IPS DF 19.7 (cell line): Measurements from ENCODE around the gene STON1.
"Not testable (repeated sequence)": the region's sequence is repeated elsewhere in the genome, so short reads cannot be mapped to it uniquely, and the experiment has no call there.

Source experiments
- DNase-seq: peaks from one replicate; pipeline ENCODE4 v3.0.0-alpha.2; 2013; ENCODE audit warnings: low read depth, low spot score

STON1 gene

GRCh38 chr2:48619526-48619925, 89.6 kb downstream of the STON1 start:
- no peak for DNase-seq

- no peak for DNase-seq
Observed at GRCh38 chr2:48620604-48621003, 90.7 kb downstream of the STON1 start.

- not testable (repeated sequence) for DNase-seq
Observed at GRCh38 chr2:48622691-48623090, 92.7 kb downstream of the STON1 start.

GRCh38 chr2:48624696-48625095, 94.7 kb downstream of the STON1 start:
- no peak for DNase-seq

GRCh38 chr2:48626047-48626446, 96.1 kb downstream of the STON1 start:
- DNase-seq: no peak

GRCh38 chr2:48633143-48633542, 103.2 kb downstream of the STON1 start:
- no peak for DNase-seq

GRCh38 chr2:48635786-48636185, 105.8 kb downstream of the STON1 start:
- DNase-seq: no peak

- no peak for DNase-seq
Observed at GRCh38 chr2:48638261-48638660, 108.3 kb downstream of the STON1 start.
